NCI-H2171 (cell line): ENCODE data around the gene NNMT.

ENCODE experiments used
- DNase-seq: peaks from one replicate; lab custom pipeline; 2025; lab: John Stamatoyannopoulos, UW

Gene NNMT

DNA sequence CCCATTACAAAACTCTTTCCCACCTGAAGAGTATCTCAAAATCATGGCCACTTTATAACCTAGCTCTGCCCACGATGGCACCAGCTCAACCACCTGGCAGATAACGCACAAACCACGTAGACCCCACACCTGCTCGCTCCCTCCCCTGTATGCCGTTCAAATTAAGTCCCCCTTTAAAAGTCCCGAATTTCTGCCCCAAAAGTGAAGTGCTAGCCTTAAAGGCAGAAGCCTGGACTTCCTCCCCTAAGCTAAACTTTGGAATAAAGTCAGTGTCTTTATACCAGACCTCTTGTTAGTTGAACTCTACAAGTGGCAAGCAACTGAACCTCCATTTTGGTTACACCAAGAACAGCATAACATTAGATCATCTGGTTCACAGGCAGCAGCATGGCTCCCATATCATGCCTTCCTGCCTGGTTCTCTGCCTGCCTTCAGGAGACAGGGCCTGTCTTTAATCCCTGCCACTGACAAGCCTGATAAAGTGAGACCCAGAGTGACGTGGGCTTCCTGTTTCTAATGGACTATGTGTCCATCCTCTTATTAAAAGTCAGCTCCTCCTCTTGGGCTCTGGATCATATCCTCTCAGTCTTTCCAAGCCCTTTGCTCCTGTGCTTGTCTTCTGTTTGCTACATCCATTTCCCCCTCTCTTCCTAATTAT lies 32.6 kb upstream of the NNMT start:
- no peak for DNase-seq

DNA sequence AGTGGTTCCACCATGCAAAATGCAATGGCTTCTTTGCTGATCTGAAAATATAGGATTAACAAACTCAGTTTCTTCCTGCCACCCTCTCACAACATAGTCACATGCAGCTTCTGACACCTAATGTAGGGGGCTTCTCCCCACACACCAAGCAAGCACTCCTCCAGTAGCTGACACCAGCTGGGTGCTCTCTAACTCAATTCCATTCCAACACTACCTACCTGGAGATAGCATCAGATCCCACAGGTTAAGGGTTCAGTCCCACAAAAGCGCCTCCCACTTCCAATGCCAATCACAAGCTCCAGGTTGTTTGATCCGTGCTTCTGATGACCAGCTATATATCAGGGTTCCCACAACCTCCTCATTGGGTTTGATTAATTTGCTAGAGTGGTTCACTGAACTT lies 31.8 kb upstream of the NNMT start:
- no peak for DNase-seq

- DNase-seq = no peak
Observed at GRCh38 chr11:114265122-114265878, 30.9 kb upstream of the NNMT start.

GRCh38 chr11:114269498-114269897 lies 26.7 kb upstream of the NNMT start:
- no peak for DNase-seq

GRCh38 chr11:114270531-114271270 lies 25.5 kb upstream of the NNMT start:
- DNase-seq = no peak

GRCh38 chr11:114271316-114271715 lies 24.9 kb upstream of the NNMT start:
- no peak for DNase-seq

DNA sequence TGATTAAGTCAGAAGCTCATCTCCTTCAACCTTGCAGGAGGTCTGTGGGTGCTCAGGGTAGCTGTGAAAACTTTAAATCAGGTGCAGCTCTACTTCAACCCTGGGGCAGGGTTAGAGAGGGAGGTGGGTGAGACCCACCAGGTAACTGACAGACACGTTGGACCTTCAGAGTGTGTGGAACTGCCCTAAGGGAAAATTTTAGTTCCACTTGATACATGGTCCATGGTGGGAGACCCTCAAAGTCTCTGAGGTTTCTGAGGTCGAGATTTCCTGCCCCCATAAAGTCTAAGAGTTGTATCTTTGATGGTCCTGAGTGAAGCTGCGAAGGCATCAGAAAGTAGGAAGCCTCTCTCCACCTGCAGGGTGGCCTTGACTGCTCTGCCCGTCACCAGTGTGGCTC lies 23.9 kb upstream of the NNMT start:
- no peak for DNase-seq

DNA sequence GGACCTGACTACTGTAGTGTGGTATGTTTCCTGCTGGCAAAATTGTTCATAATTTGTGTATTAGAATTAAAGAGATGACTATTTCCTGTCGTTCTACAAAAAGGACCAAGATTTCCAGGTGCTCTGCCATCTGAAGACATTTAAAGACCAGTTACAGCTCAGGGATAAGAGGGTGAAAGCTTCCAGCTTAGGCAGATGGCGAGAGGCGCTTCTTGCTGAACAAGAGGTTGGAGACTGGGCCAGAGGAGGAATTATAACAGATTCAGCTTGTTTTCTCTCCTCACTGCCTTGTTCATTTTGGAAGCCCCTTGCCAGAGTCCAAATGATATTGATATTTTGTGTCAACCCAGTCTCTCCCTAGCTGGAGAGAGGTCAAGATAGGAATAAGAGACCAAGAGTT lies 23.1 kb upstream of the NNMT start:
- DNase-seq = no peak

DNA sequence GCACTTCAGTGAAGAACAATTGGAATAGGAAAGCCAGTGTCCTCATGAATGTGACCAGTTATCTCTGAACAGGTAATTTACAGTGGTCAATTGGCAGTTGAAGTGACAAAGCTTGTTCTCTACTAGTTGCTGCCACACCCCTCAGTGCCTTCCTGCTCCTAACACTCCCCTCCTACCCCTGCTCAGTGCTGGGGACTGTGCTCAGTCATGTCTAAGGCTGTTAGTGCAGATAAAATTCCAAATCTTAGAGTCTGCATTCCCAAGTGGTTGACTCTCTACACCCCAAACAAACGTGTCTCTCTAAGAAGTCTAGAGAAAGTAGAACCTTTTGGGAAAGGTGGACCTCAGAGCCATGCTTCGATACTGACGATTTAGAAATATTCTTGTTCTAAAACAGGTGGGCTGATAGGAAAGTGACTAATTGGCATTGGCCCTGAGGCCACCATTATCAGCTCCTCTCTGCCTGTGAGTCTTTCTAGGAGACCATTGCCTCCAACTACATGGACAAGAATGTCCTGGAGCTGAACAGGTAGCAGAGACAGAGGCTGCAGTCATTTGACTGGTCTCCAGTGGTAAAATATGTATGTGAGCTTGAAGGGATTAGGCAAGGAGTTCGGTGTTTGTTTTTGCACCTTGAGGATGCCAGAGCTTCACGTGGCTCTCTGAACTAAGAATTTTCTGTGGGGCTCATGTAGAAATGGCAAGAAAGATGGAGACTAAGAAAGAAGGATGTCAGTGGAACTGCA lies 22.1 kb upstream of the NNMT start:
- DNase-seq = no peak

DNA sequence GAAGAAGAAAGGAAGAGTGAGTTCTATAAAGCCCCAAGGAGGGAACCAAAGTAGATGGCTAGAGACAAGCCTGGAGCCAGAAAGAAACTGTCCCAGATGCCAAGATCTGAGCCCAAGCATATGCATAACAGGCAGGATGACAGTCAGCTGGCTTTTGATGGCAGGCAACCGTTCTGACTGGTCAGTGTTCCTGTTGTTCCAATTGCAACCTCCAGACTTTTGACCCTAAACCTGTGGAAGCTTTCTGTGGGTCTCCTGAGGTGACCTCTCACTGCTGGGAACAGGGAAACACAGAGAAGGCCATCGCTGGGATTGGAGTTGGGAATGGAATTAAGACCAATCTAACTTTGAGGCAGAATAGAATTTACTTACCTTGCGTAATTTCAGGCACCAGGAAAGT lies 21.6 kb upstream of the NNMT start:
- no peak for DNase-seq

DNA sequence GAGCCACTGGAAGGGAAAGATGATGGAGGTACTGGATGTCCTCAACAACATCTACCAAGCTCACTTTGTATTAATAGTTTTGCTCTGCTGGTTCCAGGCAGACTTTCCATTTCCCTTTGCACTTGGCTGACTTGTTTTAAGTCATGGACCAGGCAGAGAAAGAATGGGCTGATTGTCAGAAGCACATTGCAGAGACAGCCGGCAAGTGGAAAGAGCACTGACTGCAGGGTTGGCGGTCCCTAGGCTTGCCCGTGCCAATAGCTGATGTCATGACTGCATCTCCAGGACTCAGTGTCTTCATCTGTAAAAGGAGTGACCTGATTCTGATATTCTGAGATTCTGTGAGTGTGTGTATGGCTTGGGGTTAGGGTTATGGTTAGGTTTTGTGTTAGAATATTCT lies 20.9 kb upstream of the NNMT start:
- no peak for DNase-seq

- DNase-seq = no peak
Observed at GRCh38 chr11:114276077-114276476, 20.1 kb upstream of the NNMT start.

- no peak for DNase-seq
Observed at GRCh38 chr11:114277637-114278341, 18.4 kb upstream of the NNMT start.

GRCh38 chr11:114278342-114279065 lies 17.7 kb upstream of the NNMT start:
- no peak for DNase-seq

DNA sequence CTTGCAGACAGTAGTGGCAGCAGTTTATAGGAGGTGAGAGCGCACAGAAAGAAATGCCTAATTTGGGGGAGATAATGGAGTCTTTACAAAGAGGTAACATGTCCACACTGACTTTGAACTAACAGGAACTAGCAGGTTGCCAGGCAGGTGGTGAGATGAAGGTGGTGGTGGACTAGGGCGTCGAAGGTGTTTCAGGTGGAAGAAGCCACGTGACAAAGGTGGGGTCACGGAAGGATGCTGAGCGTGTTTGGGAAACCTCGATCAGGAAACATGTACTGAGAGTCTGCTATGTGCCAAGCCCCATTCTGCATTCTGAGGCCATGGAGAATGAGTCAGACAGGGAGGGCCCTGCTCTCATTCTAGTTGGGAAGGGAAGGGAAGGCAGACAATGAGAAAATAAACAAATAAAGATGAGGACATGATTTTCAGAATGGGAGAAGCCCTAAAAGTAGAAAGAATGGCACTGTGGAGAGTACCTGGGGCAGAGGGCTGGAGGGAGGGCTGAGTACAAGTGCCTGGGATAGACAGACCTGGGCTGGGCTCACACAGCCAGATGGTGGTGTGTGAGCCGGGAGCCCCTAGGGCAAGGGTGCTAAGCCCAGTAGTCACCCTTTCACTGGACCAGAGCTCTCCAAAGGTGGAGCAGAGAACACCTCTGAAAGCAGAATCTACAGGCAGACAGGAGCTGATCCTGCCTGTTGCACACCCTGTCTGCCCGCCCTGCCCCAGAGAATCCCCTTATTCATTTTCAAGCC lies 16.2 kb upstream of the NNMT start:
- no peak for DNase-seq

GRCh38 chr11:114280696-114281095 lies 15.5 kb upstream of the NNMT start:
- peak; percentile 39 for DNase-seq

- DNase-seq = no peak
Observed at GRCh38 chr11:114281388-114281956, 14.7 kb upstream of the NNMT start.

DNA sequence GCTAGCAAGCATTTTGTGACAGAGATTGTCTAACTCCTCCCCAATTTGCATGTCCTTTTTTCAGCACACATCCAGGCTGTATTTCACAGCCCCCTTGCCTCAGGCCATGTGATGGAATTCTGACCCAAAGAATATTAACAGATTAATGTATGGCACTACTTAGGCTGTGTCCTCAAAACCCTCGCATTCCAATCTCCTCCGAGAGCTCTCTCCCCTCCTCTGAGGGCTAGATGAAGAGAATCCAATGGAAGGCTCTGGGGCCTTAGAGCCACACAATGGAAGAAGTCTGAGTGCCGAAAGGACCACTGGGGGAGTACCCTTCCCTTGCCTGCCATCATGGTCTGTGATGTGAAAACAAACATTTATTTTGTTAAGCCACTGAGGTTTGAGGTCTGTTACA lies 13.7 kb upstream of the NNMT start:
- DNase-seq = no peak

DNA sequence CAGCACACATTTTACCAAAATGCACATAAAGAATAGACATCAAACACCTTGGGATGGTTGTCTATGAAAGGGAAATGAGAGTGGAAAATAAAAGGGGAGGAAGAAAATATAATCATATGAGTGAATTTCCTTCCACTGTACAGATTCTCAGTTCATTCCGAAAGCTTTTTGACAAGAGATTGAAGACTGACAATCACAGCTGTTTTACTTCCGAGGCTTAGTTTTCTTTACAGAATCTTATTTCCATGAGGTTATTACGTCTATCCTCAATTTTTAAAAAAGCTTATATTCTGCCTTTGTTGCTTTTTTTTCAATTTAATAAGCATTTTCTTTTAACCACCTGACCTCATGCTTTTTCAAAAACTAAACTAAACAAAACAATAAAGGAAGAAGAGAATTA lies 12.8 kb upstream of the NNMT start:
- DNase-seq = no peak

DNA sequence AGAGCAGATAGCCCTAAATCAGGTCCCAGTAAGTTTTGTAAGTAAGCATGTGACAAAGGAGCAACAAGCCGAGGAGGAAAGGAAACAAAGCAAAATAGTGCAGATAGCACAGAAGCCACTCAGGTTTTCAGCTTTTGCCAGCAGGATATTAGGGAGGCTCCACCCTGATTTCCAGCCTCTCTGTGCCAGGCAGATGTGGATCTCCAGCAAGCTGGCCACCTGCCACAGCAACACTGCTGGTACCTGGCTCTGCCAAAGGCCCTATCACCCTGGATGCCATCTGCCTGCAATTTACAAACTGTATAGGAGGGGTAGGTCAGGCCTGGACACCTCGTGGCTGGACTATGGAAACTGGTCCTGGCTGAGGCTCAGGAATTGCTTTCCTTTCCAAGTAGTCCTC lies 12.2 kb upstream of the NNMT start:
- peak; percentile 70 for DNase-seq
